Heart left ventricle (tissue), 16 donors: ENCODE results near the gene STX11. TPM values are rescaled to one million over a fixed set of nuclear protein-coding genes. Genes with fewer than 3 reads are reported as not detected.

Source experiments
- ATAC-seq, 4 donors: fragments of 200-7000 bp; cut with Tn5 transposase; one replicate each; pipeline ENCODE4 v1.9.1; 2020 to 2022; ENCODE audit warnings: moderate library complexity in 4 of 4, mild to moderate bottlenecking in 3 of 4, moderate number of reproducible peaks in 1 of 4
- DNase-seq, 5 donors: peaks; one replicate each; pipeline ENCODE4 v3.0.0-alpha.2; 2020
- H3K27ac ChIP-seq, 12 donors: fragments of 200-600 bp; sonication (generic) in 4 of 12; one replicate each; pipeline versions ENCODE4 v1.5.0 to v1.8.0; 2016 to 2022; ENCODE audit warnings: mild to moderate bottlenecking in 2 of 12
- H3K27me3 ChIP-seq, 9 donors: fragments of 200-600 bp; sonication (generic) in 2 of 9; one replicate each; pipeline versions ENCODE4 v1.5.1 to v1.8.0; 2016 to 2022; ENCODE audit warnings: mild to moderate bottlenecking in 3 of 9
- H3K36me3 ChIP-seq, 9 donors: fragments of 200-600 bp; sonication (generic) in 2 of 9; one replicate each; pipeline versions ENCODE4 v1.5.0 to v1.8.0; 2018 to 2022; ENCODE audit warnings: mild to moderate bottlenecking in 2 of 9
- H3K4me1 ChIP-seq, 12 donors: fragments of 200-600 bp; sonication (generic) in 4 of 12; one replicate each; pipeline versions ENCODE4 v1.5.0 to v1.8.0; 2016 to 2022; ENCODE audit warnings: mild to moderate bottlenecking in 3 of 12
- H3K4me3 ChIP-seq, 12 donors: fragments of 200-600 bp; sonication (generic) in 4 of 12; one replicate each; pipeline versions ENCODE4 v1.5.0 to v1.8.0; 2017 to 2022; ENCODE audit warnings: mild to moderate bottlenecking in 9 of 12, moderate library complexity in 4 of 12
- H3K9me3 ChIP-seq, 12 donors: fragments of 200-600 bp; sonication (generic) in 4 of 12; one replicate each; pipeline versions ENCODE4 v1.5.0 to v1.8.0; 2016 to 2022; ENCODE audit warnings: mild to moderate bottlenecking in 1 of 12
- POLR2A ChIP-seq, 2 donors: fragments of 450-650 bp; IDR thresholded peaks; one replicate each; pipeline ENCODE4 v1.6.1; 2017; ENCODE audit warnings: antibody characterized with exemption in 2 of 2, mild to moderate bottlenecking in 2 of 2, moderate library complexity in 2 of 2
- WGBS, 4 donors: extraction: QIAGEN DNeasy Blood & Tissue Kit in 2 of 4; methylation state at CpG; one replicate each; pipeline versions ENCODE4 v1.1.5 to v1.1.7; 2013 to 2018; 5-methylcytosine and 5-hydroxymethylcytosine counted together
- intact Hi-C, 10 donors: fragments of 100-400 bp; cut with DNase I; formaldehyde crosslinking; loops; one replicate each; pipeline versions ENCODE4 v1.11.1 to v1.14.2; 2022
- polyA plus RNA-seq, 2 donors: library from polyadenylated mRNA; stranded (reverse); fragments of 200-250 nt; gene quantifications; one replicate each; pipeline ENCODE4 v1.2.3, GENCODE V29; 2013
- total RNA-seq, 9 donors: library from RNA; depleted of rRNA in 2 of 9; stranded (reverse); fragments of >200 nt in 2 of 9; fragmentation: NEBNext Ultra II Directional in 3 of 9; extraction: Animal tissue kit (Norgen Biotek cat#: 25700) in 3 of 9; gene quantifications; one replicate each; pipeline versions ENCODE4 v1.1.0 to v1.2.4, GENCODE V29; 2016 to 2023
- TF ChIP-seq, protein P1 (sequence below), 12 donors: fragments of 200-600 bp; sonication (generic) in 4 of 12; IDR thresholded peaks; one replicate each; pipeline versions ENCODE4 v1.5.0 to v1.8.0; 2018 to 2022; ENCODE audit warnings: antibody characterized with exemption in 12 of 12, mild to moderate bottlenecking in 5 of 12
- donor health status: ischemic (EF 13 %, LVEDD 7.1; RV severe dilation, severe dysfunction).
- donor health status: healthy with polysubstance abuse.
- donor health status: DM: no; HTN: yes; CAD: no.
- donor health status: DM: no; HTN: no; CAD: no.
- donor health status: ischemic (EF 25% LVEDD 6.9; RV normal size, moderate dysfunction).
- donor health status: ischemic (EF 25% LVEDD 5.7; RV mildly dilated, moderate dysfunction).
- donor health status: healthy.
- donor health status: DM: yes; HTN: yes; CAD: no.
- donor health status: ischemic (EF 35%, LVEDD 5.7; RV mildly dilated, moderate dysfunction).
- donor health status: nonischemic (EF 11% LVEDD 7.7; RV severe dilation, severe dysfunction).
- donor health status: DM: yes; HTN: yes; CAD: no.
- donor health status: PGD.
- donor health status: ischemic (EF 29% LVEDD 5.4; RV normal size, mild dysfunction).
- donor health status: nonischemic (EF 23%, LVEDD 6.1; RV moderate dilation, normal function).

STX11 gene
- total and polyA plus RNA-seq, 11 donors = 4.7 to 21.0 (median 9.0) TPM

GRCh38 chr6:144139817-144140216 is 10.5 kb upstream of the STX11 start:
- no peak for TF ChIP-seq POLR2A (IDR thresholded peaks at IDR 0.05)
- TF ChIP-seq, protein P1, sequence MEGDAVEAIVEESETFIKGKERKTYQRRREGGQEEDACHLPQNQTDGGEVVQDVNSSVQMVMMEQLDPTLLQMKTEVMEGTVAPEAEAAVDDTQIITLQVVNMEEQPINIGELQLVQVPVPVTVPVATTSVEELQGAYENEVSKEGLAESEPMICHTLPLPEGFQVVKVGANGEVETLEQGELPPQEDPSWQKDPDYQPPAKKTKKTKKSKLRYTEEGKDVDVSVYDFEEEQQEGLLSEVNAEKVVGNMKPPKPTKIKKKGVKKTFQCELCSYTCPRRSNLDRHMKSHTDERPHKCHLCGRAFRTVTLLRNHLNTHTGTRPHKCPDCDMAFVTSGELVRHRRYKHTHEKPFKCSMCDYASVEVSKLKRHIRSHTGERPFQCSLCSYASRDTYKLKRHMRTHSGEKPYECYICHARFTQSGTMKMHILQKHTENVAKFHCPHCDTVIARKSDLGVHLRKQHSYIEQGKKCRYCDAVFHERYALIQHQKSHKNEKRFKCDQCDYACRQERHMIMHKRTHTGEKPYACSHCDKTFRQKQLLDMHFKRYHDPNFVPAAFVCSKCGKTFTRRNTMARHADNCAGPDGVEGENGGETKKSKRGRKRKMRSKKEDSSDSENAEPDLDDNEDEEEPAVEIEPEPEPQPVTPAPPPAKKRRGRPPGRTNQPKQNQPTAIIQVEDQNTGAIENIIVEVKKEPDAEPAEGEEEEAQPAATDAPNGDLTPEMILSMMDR (IDR thresholded peaks at IDR 0.05) = no peak
- WGBS, 4 donors = 85 to 92% (median 91%) methylated on average over 3 of the region's 3 CpGs

DNA sequence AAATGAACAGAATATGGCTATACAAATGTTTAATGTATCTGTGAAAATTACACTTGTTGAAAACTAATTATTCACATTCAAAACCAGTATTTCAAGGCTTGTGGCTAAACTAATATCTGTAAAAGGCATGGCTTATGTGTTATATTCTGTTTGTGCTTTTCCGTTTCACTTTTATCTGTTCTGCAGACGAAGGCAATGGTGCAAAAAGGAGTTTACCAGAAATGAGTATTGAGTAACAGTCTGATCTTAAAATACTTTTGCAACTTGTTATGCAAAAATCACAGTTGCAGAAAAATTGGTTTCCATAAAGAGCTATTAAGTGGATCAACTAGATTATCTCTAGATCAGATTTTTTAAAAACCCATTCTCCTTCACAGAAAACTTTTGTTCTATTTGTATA is 9.4 kb upstream of the STX11 start:
- Histone ChIP-seq H3K4me1 (peaks cover 0 to 16% (median 0%) of the 10 kb centered on the region in 12 donors), H3K27ac (peak overlapping the region in 1 of 12 donors; percentile 69), H3K27me3 (no peaks in the 10 kb centered on the region), H3K4me3 (no peak overlapping the region), H3K36me3 (no peaks in the 10 kb centered on the region), H3K9me3 (no peaks in the 10 kb centered on the region)
- intact Hi-C loops = no loop called here
- no peak for DNase-seq
- no peak for TF ChIP-seq POLR2A (IDR thresholded peaks at IDR 0.05)
- TF ChIP-seq, protein P1 (IDR thresholded peaks at IDR 0.05) = no peak
- ATAC-seq = no peak
- WGBS, 4 donors = 79 to 88% (median 86%) methylated on average over 2 of the region's 2 CpGs

More at GRCh38 chr6:144139817-144140216, 10.5 kb upstream of the STX11 start:
- Histone ChIP-seq H3K36me3 (no peaks in the 10 kb centered on the region), H3K9me3 (no peaks in the 10 kb centered on the region), H3K4me3 (no peak overlapping the region), H3K27me3 (no peaks in the 10 kb centered on the region), H3K4me1 (peaks cover 0 to 16% (median 0%) of the 10 kb centered on the region in 12 donors), H3K27ac (no peak overlapping the region)
- intact Hi-C loops = no loop called here
- DNase-seq = no peak
- no peak for ATAC-seq

DNA sequence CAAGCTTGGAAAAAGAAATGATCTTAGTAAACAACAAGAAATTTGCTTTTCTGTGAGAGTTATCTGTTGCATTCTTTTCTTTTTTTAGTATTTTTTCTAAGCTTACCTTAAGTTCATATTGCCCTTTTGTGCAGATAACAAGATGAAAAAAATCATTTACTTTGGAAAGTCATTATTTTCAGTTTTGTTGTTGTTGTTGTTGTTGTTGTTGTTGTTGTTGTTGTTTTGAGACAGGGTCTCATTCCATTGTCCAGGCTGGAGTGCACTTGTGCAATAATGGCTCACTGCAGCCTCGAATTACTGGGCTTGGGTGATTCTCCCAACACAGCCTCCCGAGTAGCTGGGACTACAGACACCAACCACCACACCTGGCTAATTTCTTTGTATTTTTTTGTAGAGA is 8.8 kb upstream of the STX11 start:
- H3K27me3 ChIP-seq = no peaks in the 10 kb centered on the region
- no peak overlapping the region for H3K27ac ChIP-seq
- no peaks in the 10 kb centered on the region for H3K36me3 ChIP-seq
- peaks cover 0 to 16% (median 0%) of the 10 kb centered on the region in 12 donors for H3K4me1 ChIP-seq
- WGBS, 4 donors = 84 to 89% (median 85%) methylated on average over 2 of the region's 2 CpGs
- no peak for TF ChIP-seq POLR2A (IDR thresholded peaks at IDR 0.05)
- TF ChIP-seq, protein P1 (IDR thresholded peaks at IDR 0.05) = no peak
- H3K9me3 ChIP-seq = no peaks in the 10 kb centered on the region
- DNase-seq (no peak), ATAC-seq (no peak)
- no peak overlapping the region for H3K4me3 ChIP-seq
- intact Hi-C loops = no loop called here

DNA sequence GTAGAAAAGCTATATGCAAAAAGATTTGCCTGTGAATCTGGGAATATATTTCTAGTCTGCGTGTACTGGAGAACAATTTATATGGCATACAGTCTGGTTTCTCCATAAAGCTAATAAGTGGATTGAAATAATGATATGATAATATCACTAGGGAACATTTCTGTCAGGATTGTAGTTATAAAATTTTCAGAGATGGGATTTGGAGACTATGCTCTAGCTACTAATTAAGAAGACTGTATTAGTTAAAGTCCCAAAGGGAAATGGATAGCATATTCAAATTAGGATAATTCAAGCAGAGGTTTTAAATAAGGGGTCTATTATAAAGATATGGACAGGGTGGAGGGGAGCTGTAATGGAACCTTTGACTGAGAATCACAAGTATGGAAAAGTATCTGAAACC is 7.2 kb upstream of the STX11 start:
- Histone ChIP-seq H3K36me3 (no peaks in the 10 kb centered on the region), H3K27me3 (no peaks in the 10 kb centered on the region), H3K27ac (no peak overlapping the region), H3K9me3 (no peaks in the 10 kb centered on the region), H3K4me3 (no peak overlapping the region), H3K4me1 (peaks cover 0 to 16% (median 0%) of the 10 kb centered on the region in 12 donors)
- no peak for ATAC-seq
- intact Hi-C loops = no loop called here
- TF ChIP-seq, protein P1 (IDR thresholded peaks at IDR 0.05) = no peak
- no peak for TF ChIP-seq POLR2A (IDR thresholded peaks at IDR 0.05)
- DNase-seq = no peak
- 93 to 99% (median 97%) methylated on average over 1 of the region's 1 CpG for WGBS, 4 donors
